WTC11 (cell line): ENCODE data around the gene CFAP298. TPM values are rescaled to one million over a fixed set of nuclear protein-coding genes. Genes with fewer than 3 reads are reported as not detected.

Experiments used
- ATAC-seq: fragments of 200-7000 bp; cut with Tn5 transposase; 2 replicates; pipeline ENCODE4 v1.10.0; 2021; ENCODE audit warnings: mild to moderate bottlenecking, moderate library complexity
- CTCF ChIA-PET: fragments of 300-600 bp; sonication (Branson Sonifier 250); formaldehyde crosslinking; loops from one replicate; lab custom pipeline; 2021; ENCODE audit warnings: antibody characterized with exemption; lab: Charles Lee
- POLR2A ChIA-PET: fragments of 350-600 bp; sonication (Branson Sonifier 250); formaldehyde crosslinking; loops from one replicate; lab custom pipeline; 2021; ENCODE audit warnings: antibody characterized with exemption; lab: Charles Lee
- DNase-seq: peaks from one replicate; pipeline ENCODE4 v3.0.0; 2021; ENCODE audit warnings: low spot score
- H3K27ac Mint-ChIP-seq: 2 replicates; pipeline ENCODE4 v1.8.0; 2021; ENCODE audit warnings: mixed read lengths
- H3K27me3 Mint-ChIP-seq: 2 replicates; pipeline ENCODE4 v1.8.0; 2021; ENCODE audit warnings: low read depth, mild to moderate bottlenecking, moderate library complexity, mixed read lengths
- H3K36me3 Mint-ChIP-seq: 2 replicates; pipeline ENCODE4 v1.8.0; 2021; ENCODE audit warnings: mixed read lengths
- H3K4me1 Mint-ChIP-seq: 2 replicates; pipeline ENCODE4 v1.8.0; 2022; ENCODE audit warnings: mixed read lengths
- H3K4me3 Mint-ChIP-seq: 2 replicates; pipeline ENCODE4 v1.8.0; 2021; ENCODE audit warnings: mild to moderate bottlenecking, moderate library complexity, mixed read lengths
- H3K9me3 Mint-ChIP-seq: 2 replicates; pipeline ENCODE4 v1.8.0; 2021; ENCODE audit warnings: mixed read lengths
- ARID4B ChIP-seq: sonication (generic); formaldehyde crosslinking; IDR thresholded peaks from 2 replicates; pipeline ENCODE4 v1.8.0; 2023; ENCODE audit warnings: missing genetic modification reagents, mild to moderate bottlenecking, borderline replicate concordance
- ATF1 ChIP-seq: sonication (generic); formaldehyde crosslinking; IDR thresholded peaks from 2 replicates; pipeline ENCODE4 v1.8.1; 2023; ENCODE audit warnings: mild to moderate bottlenecking, moderate library complexity, missing genetic modification reagents
- ATF2 ChIP-seq: sonication (generic); formaldehyde crosslinking; IDR thresholded peaks from 2 replicates; pipeline ENCODE4 v1.8.1; 2022; ENCODE audit warnings: low read depth, missing genetic modification reagents, borderline replicate concordance
- E2F1 ChIP-seq: sonication (generic); formaldehyde crosslinking; IDR thresholded peaks from 2 replicates; pipeline ENCODE4 v1.8.0; 2022; ENCODE audit warnings: mild to moderate bottlenecking, missing genetic modification reagents
- ELF4 ChIP-seq: sonication (generic); formaldehyde crosslinking; IDR thresholded peaks from 2 replicates; pipeline ENCODE4 v1.8.1; 2022; ENCODE audit warnings: low read depth, mild to moderate bottlenecking, moderate library complexity, missing genetic modification reagents
- EMX1 ChIP-seq: fragments of 250-450 bp; sonication (Bioruptor Pico); IDR thresholded peaks from 2 replicates; pipeline ENCODE4 v1.8.0; 2021; ENCODE audit warnings: mild to moderate bottlenecking
- FOXJ3 ChIP-seq: sonication (generic); formaldehyde crosslinking; IDR thresholded peaks from 2 replicates; pipeline ENCODE4 v1.9.0; 2021; ENCODE audit warnings: missing genetic modification reagents, mild to moderate bottlenecking, borderline replicate concordance
- FOXK1 ChIP-seq: sonication (generic); formaldehyde crosslinking; IDR thresholded peaks from 2 replicates; pipeline ENCODE4 v1.8.0; 2022; ENCODE audit warnings: mild to moderate bottlenecking, moderate library complexity, missing genetic modification reagents
- KAT7 ChIP-seq: sonication (generic); formaldehyde crosslinking; IDR thresholded peaks from 2 replicates; pipeline ENCODE4 v1.8.1; 2023; ENCODE audit warnings: missing genetic modification reagents, mild to moderate bottlenecking, borderline replicate concordance
- NFYB ChIP-seq: sonication (generic); formaldehyde crosslinking; conservative IDR thresholded peaks from 2 replicates; pipeline ENCODE4 v1.8.0; 2022; ENCODE audit warnings: low read depth, missing genetic modification reagents
- NR3C1 ChIP-seq: sonication (generic); formaldehyde crosslinking; conservative IDR thresholded peaks from 2 replicates; pipeline ENCODE4 v1.8.1; 2023; ENCODE audit warnings: low read depth, mild to moderate bottlenecking, missing genetic modification reagents
- PREB ChIP-seq: sonication (generic); formaldehyde crosslinking; IDR thresholded peaks from 2 replicates; pipeline ENCODE4 v1.8.1; 2022; ENCODE audit warnings: mild to moderate bottlenecking, missing genetic modification reagents, moderate library complexity, borderline replicate concordance
- TEAD1 ChIP-seq: sonication (generic); formaldehyde crosslinking; IDR thresholded peaks from 2 replicates; pipeline ENCODE4 v1.8.0; 2022; ENCODE audit warnings: mild to moderate bottlenecking, missing genetic modification reagents
- USF2 ChIP-seq: sonication (generic); formaldehyde crosslinking; IDR thresholded peaks from 2 replicates; pipeline ENCODE4 v1.8.1; 2023; ENCODE audit warnings: mild to moderate bottlenecking, missing genetic modification reagents, moderate library complexity
- ZMAT4 ChIP-seq: fragments of 250-450 bp; sonication (Bioruptor Pico); IDR thresholded peaks from 2 replicates; pipeline ENCODE4 v1.9.0; 2021; ENCODE audit warnings: mild to moderate bottlenecking
- ZNF138 ChIP-seq: sonication (generic); formaldehyde crosslinking; conservative IDR thresholded peaks from 2 replicates; pipeline ENCODE4 v1.8.1; 2022; ENCODE audit warnings: mild to moderate bottlenecking, moderate library complexity, missing genetic modification reagents
- ZNF317 ChIP-seq: sonication (generic); formaldehyde crosslinking; IDR thresholded peaks from 2 replicates; pipeline ENCODE4 v1.8.1; 2023; ENCODE audit warnings: low read depth, mild to moderate bottlenecking, moderate library complexity, missing genetic modification reagents, borderline replicate concordance
- ZNF416 ChIP-seq: fragments of 250-450 bp; sonication (Bioruptor Pico); IDR thresholded peaks from 2 replicates; pipeline ENCODE4 v1.9.0; 2021; ENCODE audit warnings: mild to moderate bottlenecking, inconsistent platforms
- total RNA-seq: library from RNA; stranded (reverse); gene quantifications from 3 replicates; pipeline ENCODE4 v1.2.3, GENCODE V29; 2021

Gene CFAP298
- total RNA-seq, 1 experiment from 2014 or later, result 98.1 TPM

GRCh38 chr21:32585042-32585710 is 27.0 kb downstream of the CFAP298 start, which contains the start of gene TCP10L:
TSS of gene TCP10L (minus strand) at chr21:32585523. CDS start at chr21:32584304, 1,219 bp downstream.
- DNase-seq, result no peak
- no peak within 1 kb of the TSS for H3K27ac Mint-ChIP-seq
- CTCF ChIA-PET, result interaction anchor here (1.0 kb wide), 1 partner anchor 16 kb away, joined by 5 read pairs; no protein-coding TSS in a partner anchor

More at GRCh38 chr21:32585042-32585710, 27.0 kb downstream of the CFAP298 start, which contains the start of gene TCP10L:
- no peak within 1 kb of the TSS for H3K4me3 Mint-ChIP-seq
- no peaks in the 10 kb centered on the region for H3K4me1 Mint-ChIP-seq
- TF ChIP-seq E2F1 (CRISPR knock-in tag) (no peak), PREB (CRISPR knock-in tag) (no peak), EMX1 (CRISPR knock-in tag) (no peak), ZMAT4 (CRISPR knock-in tag) (no peak), ZNF416 (CRISPR knock-in tag) (no peak), ZNF317 (CRISPR knock-in tag) (no peak), ZNF138 (CRISPR knock-in tag) (no peak), FOXJ3 (CRISPR knock-in tag) (no peak), FOXK1 (CRISPR knock-in tag) (no peak), USF2 (CRISPR knock-in tag) (no peak), KAT7 (no peak), NFYB (no peak), NR3C1 (CRISPR knock-in tag) (no peak), ARID4B (no peak), ELF4 (no peak), ATF2 (CRISPR knock-in tag) (no peak), ATF1 (CRISPR knock-in tag) (no peak), TEAD1 (CRISPR knock-in tag) (no peak)
- TF ChIP-seq, all 79 proteins: peak for 0
- Mint-ChIP-seq H3K9me3 (no peaks in the 10 kb centered on the region), H3K36me3 (no peaks in the 10 kb centered on the region), H3K27me3 (no peaks in the 10 kb centered on the region)
- POLR2A ChIA-PET, result no interaction called here
- no peak for ATAC-seq
